ENCODE data around the gene DNAJC1.

The DNAJC1 gene

GRCh38 chr10:21978191-21978862 is 25.2 kb downstream of the DNAJC1 start:
- Histone ChIP-seq H3F3A (ENCODE audit: insufficient read depth, low read length) (no peaks in the 10 kb centered on the region), H3K79me2 (ENCODE audit: insufficient read depth, low read length) (no peaks in the 10 kb centered on the region), H3K27ac (ENCODE audit: low read depth, low read length, poor library complexity, severe bottlenecking) (no peak overlapping the region), H2AFZ (ENCODE audit: low read length) (no peak overlapping the region), H4K20me1 (ENCODE audit: insufficient read depth, low read length) (no peaks in the 10 kb centered on the region), H3K36me3 (ENCODE audit: insufficient read depth, low read length) (no peaks in the 10 kb centered on the region), H3K9me3 (ENCODE audit: low read length) (no peaks in the 10 kb centered on the region), H3K4me1 (ENCODE audit: insufficient read depth, low read length, severe bottlenecking) (no peaks in the 10 kb centered on the region), H3K4me3 (ENCODE audit: low read depth, low read length, poor library complexity, severe bottlenecking) (no peak overlapping the region), H3K27me3 (ENCODE audit: insufficient read depth, low read length) (no peaks in the 10 kb centered on the region), H3K9ac (ENCODE audit: low read length) (no peak overlapping the region), H3K9me2 (ENCODE audit: low read depth, low read length) (no peaks in the 10 kb centered on the region), H3K4me2 (ENCODE audit: low read length) (no peak overlapping the region)
- no peak for TF ChIP-seq CTCF (IDR thresholded peaks at IDR 0.05; ENCODE audit: low read length)
- no peak for TF ChIP-seq EZH2 (IDR thresholded peaks at IDR 0.05; ENCODE audit: borderline replicate concordance, low read length)

- no peak overlapping the region for H3K4me2 ChIP-seq (ENCODE audit: low read length)
- H3K4me3 ChIP-seq (ENCODE audit: low read depth, low read length, poor library complexity, severe bottlenecking) = no peak overlapping the region
- no peaks in the 10 kb centered on the region for H3K4me1 ChIP-seq (ENCODE audit: insufficient read depth, low read length, severe bottlenecking)
- H3K9me2 ChIP-seq (ENCODE audit: low read depth, low read length) = no peaks in the 10 kb centered on the region
- no peaks in the 10 kb centered on the region for H3K79me2 ChIP-seq (ENCODE audit: insufficient read depth, low read length)
- no peak for TF ChIP-seq EZH2 (IDR thresholded peaks at IDR 0.05; ENCODE audit: borderline replicate concordance, low read length)
- TF ChIP-seq CTCF (IDR thresholded peaks at IDR 0.05; ENCODE audit: low read length) = no peak
- H3K9me3 ChIP-seq (ENCODE audit: low read length) = no peaks in the 10 kb centered on the region
- no peak overlapping the region for H3K9ac ChIP-seq (ENCODE audit: low read length)
- H4K20me1 ChIP-seq (ENCODE audit: insufficient read depth, low read length) = no peaks in the 10 kb centered on the region
- H2AFZ ChIP-seq (ENCODE audit: low read length) = no peak overlapping the region
- H3K27me3 ChIP-seq (ENCODE audit: insufficient read depth, low read length) = no peaks in the 10 kb centered on the region
- no peaks in the 10 kb centered on the region for H3F3A ChIP-seq (ENCODE audit: insufficient read depth, low read length)
- no peaks in the 10 kb centered on the region for H3K36me3 ChIP-seq (ENCODE audit: insufficient read depth, low read length)
- no peak overlapping the region for H3K27ac ChIP-seq (ENCODE audit: low read depth, low read length, poor library complexity, severe bottlenecking)
Observed at GRCh38 chr10:21976739-21977138, 26.8 kb downstream of the DNAJC1 start.

- Histone ChIP-seq H3K4me3 (ENCODE audit: low read depth, low read length, poor library complexity, severe bottlenecking) (no peak overlapping the region), H3K27me3 (ENCODE audit: insufficient read depth, low read length) (no peaks in the 10 kb centered on the region), H3K4me2 (ENCODE audit: low read length) (no peak overlapping the region), H3K79me2 (ENCODE audit: insufficient read depth, low read length) (no peaks in the 10 kb centered on the region), H3K9me3 (ENCODE audit: low read length) (no peaks in the 10 kb centered on the region), H4K20me1 (ENCODE audit: insufficient read depth, low read length) (no peaks in the 10 kb centered on the region), H3K27ac (ENCODE audit: low read depth, low read length, poor library complexity, severe bottlenecking) (no peak overlapping the region), H3F3A (ENCODE audit: insufficient read depth, low read length) (no peaks in the 10 kb centered on the region), H3K9ac (ENCODE audit: low read length) (no peak overlapping the region), H3K4me1 (ENCODE audit: insufficient read depth, low read length, severe bottlenecking) (no peaks in the 10 kb centered on the region), H2AFZ (ENCODE audit: low read length) (no peak overlapping the region), H3K9me2 (ENCODE audit: low read depth, low read length) (no peaks in the 10 kb centered on the region), H3K36me3 (ENCODE audit: insufficient read depth, low read length) (no peaks in the 10 kb centered on the region)
- TF ChIP-seq EZH2 (IDR thresholded peaks at IDR 0.05; ENCODE audit: borderline replicate concordance, low read length) = no peak
- TF ChIP-seq CTCF (IDR thresholded peaks at IDR 0.05; ENCODE audit: low read length) = no peak
Observed at GRCh38 chr10:21976280-21976679, 27.2 kb downstream of the DNAJC1 start.
